Neural cell (in vitro differentiated cells): ENCODE measurements around the gene RGS19.

Experiments used
- CTCF ChIP-seq: fragments of 450-650 bp; IDR thresholded peaks from 2 replicates; pipeline ENCODE4 v1.5.1; 2014; ENCODE audit warnings: antibody characterized with exemption, mild to moderate bottlenecking, moderate library complexity; ENCODE audit not compliant: poor library complexity, severe bottlenecking
- POLR2AphosphoS5 ChIP-seq: IDR thresholded peaks from 2 replicates; pipeline ENCODE4 v1.6.1; 2012
- RAD21 ChIP-seq: fragments of 450-650 bp; conservative IDR thresholded peaks from 2 replicates; pipeline ENCODE4 v1.6.1; 2014; ENCODE audit warnings: antibody characterized with exemption, mild to moderate bottlenecking, moderate library complexity

DNA sequence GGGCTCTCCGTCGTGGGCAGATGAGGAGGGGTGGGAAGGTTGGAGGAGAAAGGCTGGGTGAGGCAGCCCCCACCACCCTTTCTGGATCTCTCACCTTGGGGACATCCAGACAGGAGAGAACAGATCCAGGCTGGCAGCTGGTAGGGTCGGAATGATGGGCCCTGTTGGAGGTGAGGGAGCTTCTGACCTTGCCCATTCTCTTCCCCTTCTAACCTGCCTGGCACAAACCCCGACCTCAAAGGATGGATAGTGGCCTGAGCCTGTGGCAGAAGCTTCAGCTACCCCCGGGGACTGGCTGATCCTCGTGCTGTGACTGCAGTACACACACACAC lies 34.1 kb upstream of the RGS19 start:
- TF ChIP-seq CTCF (no peak), RAD21 (no peak), POLR2AphosphoS5 (no peak)
